Endothelial cell of umbilical vein (primary cell): ENCODE measurements around the gene CCDC88B. TPM values are rescaled to one million over a fixed set of nuclear protein-coding genes. Genes with fewer than 3 reads are reported as not detected.

Experiments used
- BruUV-seq: library from RNA; stranded (reverse); fragments of 400-500 nt; replicated peaks from 2 replicates; lab custom pipeline; 2021; lab: Mats Ljungman, UMichigan
- CTCF ChIA-PET: fragments of 300-600, 350-600 bp; sonication (Branson Sonifier 250); formaldehyde crosslinking; loops from one replicate; lab custom pipeline; 2021; ENCODE audit warnings: antibody characterized with exemption, inconsistent platforms; lab: Charles Lee
- POLR2A ChIA-PET: fragments of 300-600, 350-600 bp; sonication (Branson Sonifier 250); formaldehyde crosslinking; loops from one replicate; lab custom pipeline; 2021; ENCODE audit warnings: antibody characterized with exemption, inconsistent platforms; lab: Charles Lee
- DNase-seq: peaks from one replicate; pipeline ENCODE4 v3.0.0-alpha.2; 2011; ENCODE audit warnings: low read depth, low spot score
- FAIRE-seq: peaks from 2 replicates; lab custom pipeline; 2011; peaks lifted over from hg19 to GRCh38; lab: Jason Lieb, UNC
- H2AFZ ChIP-seq: 2 replicates; pipeline ENCODE4 v1.6.0; 2012; ENCODE audit warnings: low read depth, low read length, control low read depth, inconsistent platforms
- H3K27ac ChIP-seq: 2 replicates; pipeline ENCODE4 v1.5.1; 2011; ENCODE audit warnings: low read depth, mild to moderate bottlenecking, control low read depth, low read length, moderate library complexity; ENCODE audit not compliant: insufficient read depth
- H3K27me3 ChIP-seq, 2 experiments: 2 replicates each; pipeline versions ENCODE4 v1.6.0 to v1.6.1; 2011; ENCODE audit warnings: low read length in 2 of 2, mixed read lengths in 1 of 2; ENCODE audit not compliant: control insufficient read depth in 2 of 2, insufficient read depth in 2 of 2
- H3K36me3 ChIP-seq, 2 experiments: 2 replicates in 1 of 2; 3 replicates in 1 of 2; pipeline ENCODE4 v1.5.1; 2011; ENCODE audit warnings: low read length in 2 of 2, mild to moderate bottlenecking in 1 of 2, moderate library complexity in 1 of 2; ENCODE audit not compliant: control insufficient read depth in 2 of 2, insufficient read depth in 2 of 2; ENCODE audit errors: extremely low read depth in 1 of 2
- H3K4me1 ChIP-seq: 3 replicates; pipeline ENCODE4 v1.5.1; 2011; ENCODE audit warnings: mild to moderate bottlenecking, low read length; ENCODE audit not compliant: control insufficient read depth, insufficient read depth; ENCODE audit errors: extremely low read depth
- H3K4me2 ChIP-seq: 2 replicates; pipeline ENCODE4 v1.6.1; 2011; ENCODE audit warnings: low read length, control low read depth, mixed read lengths; ENCODE audit not compliant: insufficient read depth
- H3K4me3 ChIP-seq, 3 experiments: fragments of 200-600 bp in 1 of 3; sonication (generic), shearing (Covaris generic) in 1 of 3; replicated peaks in 1 of 3; 2 replicates each; pipeline ENCODE4 v1.5.1; 2011 to 2016; ENCODE audit warnings: control low read depth in 3 of 3, low read length in 3 of 3, mild to moderate bottlenecking in 2 of 3, inconsistent platforms in 1 of 3, low read depth in 1 of 3, moderate library complexity in 1 of 3; ENCODE audit not compliant: insufficient read depth in 1 of 3
- H3K79me2 ChIP-seq: 2 replicates; pipeline ENCODE4 v1.6.0; 2012; ENCODE audit warnings: low read length, inconsistent platforms; ENCODE audit not compliant: control insufficient read depth, insufficient read depth
- H3K9ac ChIP-seq: replicated peaks from 2 replicates; pipeline ENCODE3; 2011; ENCODE audit warnings: low read length, control low read depth; ENCODE audit not compliant: insufficient read depth; ENCODE audit errors: extremely low read depth
- H3K9me1 ChIP-seq: replicated peaks from 3 replicates; pipeline ENCODE4 v1.6.0; 2011; ENCODE audit warnings: mild to moderate bottlenecking, low read length; ENCODE audit not compliant: control insufficient read depth, insufficient read depth; ENCODE audit errors: extremely low read depth
- H3K9me3 ChIP-seq: replicated peaks from 2 replicates; pipeline ENCODE4 v1.5.1; 2012; ENCODE audit warnings: low read length, inconsistent platforms; ENCODE audit not compliant: control insufficient read depth, insufficient read depth
- H4K20me1 ChIP-seq: replicated peaks from 2 replicates; pipeline ENCODE3; 2011; ENCODE audit warnings: mild to moderate bottlenecking, low read length; ENCODE audit not compliant: control insufficient read depth, insufficient read depth; ENCODE audit errors: extremely low read depth
- CTCF ChIP-seq, 2 donors: IDR thresholded peaks; 1 replicate in 1 of 2; 2 replicates in 1 of 2; pipeline ENCODE4 v1.5.1; 2011; ENCODE audit warnings: low read length in 2 of 2, mild to moderate bottlenecking in 2 of 2, moderate library complexity in 2 of 2, control low read depth in 1 of 2, inconsistent platforms in 1 of 2, low read depth in 1 of 2; ENCODE audit not compliant: insufficient read depth in 1 of 2; ENCODE audit errors: extremely low read depth in 1 of 2
- EZH2 ChIP-seq: IDR thresholded peaks from 2 replicates; pipeline ENCODE4 v1.6.1; 2012; ENCODE audit warnings: borderline replicate concordance, low read depth, mild to moderate bottlenecking, moderate library complexity, low read length, inconsistent platforms; ENCODE audit not compliant: severe bottlenecking
- FOS ChIP-seq: IDR thresholded peaks from 2 replicates; pipeline ENCODE4 v1.6.1; 2011; ENCODE audit warnings: mild to moderate bottlenecking, low read length, moderate library complexity, borderline replicate concordance; ENCODE audit not compliant: insufficient read depth
- GATA2 ChIP-seq: IDR thresholded peaks from 2 replicates; pipeline ENCODE4 v1.7.0; 2011; ENCODE audit warnings: low read depth, mild to moderate bottlenecking, moderate library complexity, mixed read lengths, low read length; ENCODE audit not compliant: insufficient read length, insufficient read depth
- JUN ChIP-seq: IDR thresholded peaks from 2 replicates; pipeline ENCODE4 v1.6.1; 2011; ENCODE audit warnings: borderline replicate concordance, low read depth; ENCODE audit not compliant: insufficient read length, insufficient read depth
- MAX ChIP-seq: IDR thresholded peaks from 2 replicates; pipeline ENCODE4 v1.6.1; 2011; ENCODE audit not compliant: insufficient read depth, insufficient read length
- MYC ChIP-seq: IDR thresholded peaks from one replicate; pipeline ENCODE4 v1.6.1; 2011; ENCODE audit warnings: mild to moderate bottlenecking, low read depth, low read length
- POLR2A ChIP-seq: IDR thresholded peaks from 2 replicates; pipeline ENCODE4 v1.6.1; 2012; ENCODE audit warnings: low read depth, mild to moderate bottlenecking, control low read depth, low read length
- POLR2AphosphoS5 ChIP-seq: IDR thresholded peaks from 2 replicates; pipeline ENCODE4 v1.6.1; 2012; ENCODE audit warnings: low read depth, mild to moderate bottlenecking, control low read depth, low read length, moderate library complexity; ENCODE audit not compliant: insufficient read depth
- dilution Hi-C: fragments of 300-500 bp; cut with MboI; formaldehyde crosslinking; loops from one replicate; pipeline ENCODE4 v1.15.0; 2019; ENCODE audit warnings: low sequenced_read_pairs; ENCODE audit not compliant: extremely low pct_ligation_motif_present
- intact Hi-C: fragments of 100-400 bp; cut with micrococcal nuclease; formaldehyde crosslinking; loops from one replicate; pipeline ENCODE4 v1.10.0; 2022
- polyA plus RNA-seq, 4 experiments: library from polyadenylated mRNA; depleted of rRNA in 3 of 4; stranded (reverse) in 3 of 4; unstranded in 1 of 4; fragments of >200 nt; gene quantifications; 2 replicates each; pipeline versions ENCODE4 v1.2.1 to v1.2.3, GENCODE V29; 2011 to 2012; ENCODE audit warnings: missing spikeins in 1 of 4
- total RNA-seq: library from RNA; stranded (reverse); gene quantifications from 2 replicates; pipeline ENCODE4 v1.2.3, GENCODE V29; 2021

CCDC88B gene
- total and polyA plus RNA-seq, 2 donors (not counting 3 experiments of a cell fraction or from before 2014, with no cell fraction given): 1.8 to 2.7 TPM

GRCh38 chr11:64339286-64339685 is 718 bp upstream of the CCDC88B start:
- H3K9me3 ChIP-seq: no peaks in the 10 kb centered on the region
- H3K4me2 ChIP-seq: no peak overlapping the region
- TF ChIP-seq MYC (no peak), GATA2 (no peak), JUN (no peak), POLR2AphosphoS5 (no peak), CTCF (IDR thresholded peaks at IDR 0.05; ENCODE audit: extremely low read depth in 1 of 2, insufficient read depth in 1 of 2, low read depth in 1 of 2, low read length in 2 of 2) (no peak), EZH2 (no peak), POLR2A (no peak), FOS (no peak), MAX (no peak)
- H3K79me2 ChIP-seq: no peaks in the 10 kb centered on the region
- DNase-seq (no peak), FAIRE-seq (no peak)
- intact Hi-C loops (no loop called here), dilution Hi-C loops (no loop called here)
- H3K27me3 ChIP-seq: no peaks in the 10 kb centered on the region
- H2AFZ ChIP-seq: no peak overlapping the region
- ChIA-PET CTCF (no interaction called here), POLR2A (no interaction called here)
- H3K27ac ChIP-seq: no peak overlapping the region
- no peak overlapping the region for H3K9ac ChIP-seq
- H3K4me1 ChIP-seq: no peaks in the 10 kb centered on the region
- H3K36me3 ChIP-seq: no peaks in the 10 kb centered on the region
- H4K20me1 ChIP-seq: no peaks in the 10 kb centered on the region
- no peak overlapping the region for H3K4me3 ChIP-seq
- BruUV-seq: no TSS peak
- no peaks in the 10 kb centered on the region for H3K9me1 ChIP-seq
